HepG2 (cell line): ENCODE measurements around the gene HPCAL1. TPM values are rescaled to one million over a fixed set of nuclear protein-coding genes. Genes with fewer than 3 reads are reported as not detected.

Experiments used
- ASH2L ChIP-seq: fragments of 300-600, 200-600 bp; sonication (generic); IDR thresholded peaks from 2 replicates; pipeline ENCODE4 v1.7.0; 2017; ENCODE audit warnings: low read depth, mild to moderate bottlenecking, moderate library complexity, mixed read lengths, low read length; ENCODE audit not compliant: insufficient read length
- EP300 ChIP-seq, 3 experiments: sonication (generic) in 1 of 3; formaldehyde crosslinking in 1 of 3; IDR thresholded peaks; 2 replicates each; pipeline versions ENCODE4 v1.5.1 to v1.6.1; 2011 to 2020; ENCODE audit warnings: low read depth in 2 of 3, low read length in 2 of 3, borderline replicate concordance in 1 of 3, improper control_type of control experiment in 1 of 3, mild to moderate bottlenecking in 1 of 3, missing genetic modification reagents in 1 of 3, moderate library complexity in 1 of 3
- GZF1 ChIP-seq: sonication (generic); formaldehyde crosslinking; IDR thresholded peaks from 2 replicates; pipeline ENCODE4 v1.5.1; 2020; ENCODE audit warnings: mild to moderate bottlenecking, missing genetic modification reagents
- HOXD1 ChIP-seq: sonication (generic); formaldehyde crosslinking; IDR thresholded peaks from 2 replicates; pipeline ENCODE4 v1.5.0; 2020; ENCODE audit warnings: missing genetic modification reagents
- IKZF4 ChIP-seq: sonication (generic); formaldehyde crosslinking; IDR thresholded peaks from 2 replicates; pipeline ENCODE4 v1.5.1; 2020; ENCODE audit warnings: borderline replicate concordance, mild to moderate bottlenecking, low read depth, missing genetic modification reagents; ENCODE audit errors: not compliant biosample characterization
- IRX3 ChIP-seq: sonication (generic); formaldehyde crosslinking; IDR thresholded peaks from 2 replicates; pipeline ENCODE4 v1.8.1; 2023; ENCODE audit warnings: mild to moderate bottlenecking, low read depth, missing genetic modification reagents, borderline replicate concordance
- MAFG ChIP-seq: sonication (generic); formaldehyde crosslinking; IDR thresholded peaks from 2 replicates; pipeline ENCODE4 v1.5.1; 2020; ENCODE audit warnings: mild to moderate bottlenecking, missing genetic modification reagents
- PAF1 ChIP-seq: IDR thresholded peaks from 2 replicates; pipeline ENCODE4 v1.6.1; 2016; ENCODE audit warnings: missing genetic modification reagents, missing compliant biosample characterization
- RCOR2 ChIP-seq: IDR thresholded peaks from 2 replicates; pipeline ENCODE4 v1.6.1; 2016; ENCODE audit warnings: missing biosample characterization, missing genetic modification reagents
- REXO4 ChIP-seq: sonication (generic); formaldehyde crosslinking; IDR thresholded peaks from 2 replicates; pipeline ENCODE4 v1.8.0; 2022; ENCODE audit warnings: missing genetic modification reagents, mild to moderate bottlenecking, borderline replicate concordance
- SP140L ChIP-seq: sonication (generic); formaldehyde crosslinking; IDR thresholded peaks from 2 replicates; pipeline ENCODE4 v1.4.0; 2020; ENCODE audit warnings: missing genetic modification reagents, borderline replicate concordance
- SPEN ChIP-seq: sonication (generic); formaldehyde crosslinking; IDR thresholded peaks from 2 replicates; pipeline ENCODE4 v1.5.1; 2020; ENCODE audit warnings: low read depth, mild to moderate bottlenecking, missing genetic modification reagents
- TCF7L2 ChIP-seq: IDR thresholded peaks from 2 replicates; pipeline ENCODE4 v1.6.1; 2011; ENCODE audit warnings: mild to moderate bottlenecking, low read depth, low read length, moderate library complexity
- WIZ ChIP-seq: sonication (generic); formaldehyde crosslinking; IDR thresholded peaks from 2 replicates; pipeline ENCODE4 v1.5.1; 2020; ENCODE audit warnings: mild to moderate bottlenecking, missing genetic modification reagents
- ZKSCAN5 ChIP-seq: sonication (generic); formaldehyde crosslinking; IDR thresholded peaks from 2 replicates; pipeline ENCODE4 v1.5.1; 2020; ENCODE audit warnings: mild to moderate bottlenecking, missing genetic modification reagents
- ZNF383 ChIP-seq: sonication (generic); formaldehyde crosslinking; IDR thresholded peaks from 2 replicates; pipeline ENCODE4 v1.4.0; 2020; ENCODE audit warnings: missing genetic modification reagents, mild to moderate bottlenecking, borderline replicate concordance
- ZNF552 ChIP-seq: sonication (generic); formaldehyde crosslinking; IDR thresholded peaks from 2 replicates; pipeline ENCODE4 v1.9.0; 2022; ENCODE audit warnings: missing genetic modification reagents, mild to moderate bottlenecking, borderline replicate concordance
- ZNF574 ChIP-seq: sonication (generic); formaldehyde crosslinking; IDR thresholded peaks from 2 replicates; pipeline ENCODE4 v1.4.0; 2020; ENCODE audit warnings: missing genetic modification reagents
- ZNF724P ChIP-seq: sonication (generic); formaldehyde crosslinking; IDR thresholded peaks from 2 replicates; pipeline ENCODE4 v1.8.0; 2022; ENCODE audit warnings: missing genetic modification reagents, borderline replicate concordance
- ZNF839 ChIP-seq: sonication (generic); formaldehyde crosslinking; IDR thresholded peaks from 2 replicates; pipeline ENCODE4 v1.4.0; 2020; ENCODE audit warnings: missing genetic modification reagents, mild to moderate bottlenecking, borderline replicate concordance
- polyA plus RNA-seq, 8 experiments: library from polyadenylated mRNA; depleted of rRNA in 3 of 8; stranded (reverse) in 7 of 8; unstranded in 1 of 8; fragments of >200 nt; fragmentation: Illumina TruSeq in 4 of 8; extraction: Trizol in 4 of 8; gene quantifications; 2 replicates each; pipeline versions ENCODE4 v1.2.1 to v1.2.3, GENCODE V29; 2011 to 2016; ENCODE audit warnings: low read depth in 4 of 8, missing spikeins in 1 of 8, mixed read lengths in 1 of 8; ENCODE audit not compliant: insufficient read depth in 1 of 8
- total RNA-seq, 5 experiments: library from RNA; depleted of rRNA; stranded (reverse); fragments of >200 nt; fragmentation: Illumina TruSeq; extraction: Trizol; gene quantifications; 2 replicates each; pipeline ENCODE4 v1.2.3, GENCODE V29; 2016; ENCODE audit warnings: low read depth in 1 of 5
- TF ChIP-seq, protein P1 (sequence below): sonication (generic); formaldehyde crosslinking; IDR thresholded peaks from 2 replicates; pipeline ENCODE4 v1.4.0; 2020; ENCODE audit warnings: mild to moderate bottlenecking, missing genetic modification reagents
- TF ChIP-seq, protein P2 (sequence below): sonication (generic); formaldehyde crosslinking; IDR thresholded peaks from 2 replicates; pipeline ENCODE4 v1.4.0; 2020; ENCODE audit warnings: mild to moderate bottlenecking, missing genetic modification reagents

Gene HPCAL1
- total and polyA plus RNA-seq, 2 of the 13 experiments (the other 11 are each of a cell fraction or from before 2014, with no cell fraction given): 29.5 to 29.9 TPM

DNA sequence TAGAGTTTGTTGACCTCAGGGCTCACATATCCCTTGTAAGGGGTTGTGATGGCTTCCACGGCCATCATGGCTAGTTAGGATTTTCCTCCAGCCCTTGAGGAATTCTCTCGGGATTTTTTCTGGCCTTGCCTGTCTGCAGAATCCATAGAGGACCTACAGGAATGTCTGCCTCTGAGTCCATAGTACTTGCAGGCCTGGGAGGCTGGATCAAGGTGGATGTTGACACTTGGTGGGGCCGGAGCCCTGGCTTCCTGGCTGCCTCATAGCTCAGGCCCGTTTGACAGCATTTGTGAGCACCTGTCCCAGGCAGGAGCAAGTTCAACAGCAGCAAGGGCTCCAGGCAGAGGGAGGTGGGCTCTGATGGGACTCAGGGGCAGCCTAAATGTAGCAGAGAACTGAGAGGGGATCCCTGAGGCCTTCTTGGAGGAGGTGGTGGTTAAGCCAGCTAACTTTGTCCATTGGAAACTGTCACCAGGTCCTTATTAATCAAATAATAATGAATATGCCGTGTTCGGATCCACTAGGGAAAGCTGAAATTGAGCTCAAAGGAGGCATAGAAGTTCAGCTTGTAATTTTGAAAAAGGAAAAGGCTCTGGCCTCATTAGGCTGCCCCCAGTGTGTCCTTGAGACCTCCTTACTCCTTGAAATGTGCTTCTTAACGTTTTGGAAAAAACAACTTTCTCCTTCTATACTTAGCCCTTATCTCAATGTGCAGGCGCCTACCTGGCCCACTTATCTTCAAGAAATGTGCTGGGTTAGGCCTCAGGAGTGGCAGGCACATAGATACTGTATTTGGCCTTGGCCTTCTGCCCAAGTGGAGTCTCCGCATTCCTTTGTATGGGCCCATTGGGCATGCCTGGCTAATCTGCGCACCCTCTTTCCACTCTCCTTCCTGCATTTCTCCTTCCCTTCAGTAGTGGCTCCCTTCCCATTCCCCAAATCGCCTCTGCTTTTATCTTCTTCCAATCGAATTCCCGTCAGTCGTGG lies 66.9 kb downstream of the HPCAL1 start (continued):
- TF ChIP-seq, protein P1, sequence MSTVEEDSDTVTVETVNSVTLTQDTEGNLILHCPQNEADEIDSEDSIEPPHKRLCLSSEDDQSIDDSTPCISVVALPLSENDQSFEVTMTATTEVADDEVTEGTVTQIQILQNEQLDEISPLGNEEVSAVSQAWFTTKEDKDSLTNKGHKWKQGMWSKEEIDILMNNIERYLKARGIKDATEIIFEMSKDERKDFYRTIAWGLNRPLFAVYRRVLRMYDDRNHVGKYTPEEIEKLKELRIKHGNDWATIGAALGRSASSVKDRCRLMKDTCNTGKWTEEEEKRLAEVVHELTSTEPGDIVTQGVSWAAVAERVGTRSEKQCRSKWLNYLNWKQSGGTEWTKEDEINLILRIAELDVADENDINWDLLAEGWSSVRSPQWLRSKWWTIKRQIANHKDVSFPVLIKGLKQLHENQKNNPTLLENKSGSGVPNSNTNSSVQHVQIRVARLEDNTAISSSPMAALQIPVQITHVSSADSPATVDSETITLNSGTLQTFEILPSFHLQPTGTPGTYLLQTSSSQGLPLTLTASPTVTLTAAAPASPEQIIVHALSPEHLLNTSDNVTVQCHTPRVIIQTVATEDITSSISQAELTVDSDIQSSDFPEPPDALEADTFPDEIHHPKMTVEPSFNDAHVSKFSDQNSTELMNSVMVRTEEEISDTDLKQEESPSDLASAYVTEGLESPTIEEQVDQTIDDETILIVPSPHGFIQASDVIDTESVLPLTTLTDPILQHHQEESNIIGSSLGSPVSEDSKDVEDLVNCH (CRISPR knock-in tag): no peak
- TF ChIP-seq RCOR2 (no peak; the same call in 1 of the 2 replicates), ZNF552 (CRISPR knock-in tag) (no peak), ZNF839 (no peak), ASH2L (no peak), EP300 (IDR thresholded peaks at IDR 0.05; ENCODE audit: low read depth in 2 of 2, low read length in 2 of 2) (peak in 1 of 2 experiments; percentile 24; a peak in 1 of 4 replicates), EP300 (CRISPR knock-in tag; IDR thresholded peaks at IDR 0.05; ENCODE audit: borderline replicate concordance) (no peak), MAFG (no peak), SPEN (CRISPR knock-in tag) (no peak; the same call in 1 of the 2 replicates), GZF1 (CRISPR knock-in tag) (no peak), ZNF383 (CRISPR knock-in tag) (no peak), HOXD1 (no peak), ZKSCAN5 (CRISPR knock-in tag) (no peak), TCF7L2 (no peak), REXO4 (CRISPR knock-in tag) (no peak), WIZ (CRISPR knock-in tag) (no peak), IKZF4 (CRISPR knock-in tag) (no peak), SP140L (CRISPR knock-in tag) (no peak), ZNF724P (CRISPR knock-in tag) (no peak), IRX3 (CRISPR knock-in tag) (no peak), PAF1 (no peak), ZNF574 (no peak)
- TF ChIP-seq, protein P2, sequence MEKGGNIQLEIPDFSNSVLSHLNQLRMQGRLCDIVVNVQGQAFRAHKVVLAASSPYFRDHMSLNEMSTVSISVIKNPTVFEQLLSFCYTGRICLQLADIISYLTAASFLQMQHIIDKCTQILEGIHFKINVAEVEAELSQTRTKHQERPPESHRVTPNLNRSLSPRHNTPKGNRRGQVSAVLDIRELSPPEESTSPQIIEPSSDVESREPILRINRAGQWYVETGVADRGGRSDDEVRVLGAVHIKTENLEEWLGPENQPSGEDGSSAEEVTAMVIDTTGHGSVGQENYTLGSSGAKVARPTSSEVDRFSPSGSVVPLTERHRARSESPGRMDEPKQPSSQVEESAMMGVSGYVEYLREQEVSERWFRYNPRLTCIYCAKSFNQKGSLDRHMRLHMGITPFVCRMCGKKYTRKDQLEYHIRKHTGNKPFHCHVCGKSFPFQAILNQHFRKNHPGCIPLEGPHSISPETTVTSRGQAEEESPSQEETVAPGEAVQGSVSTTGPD (CRISPR knock-in tag): no peak
